Thymus (tissue), 11 donors: ENCODE results near the gene MIF4GD. TPM values are rescaled to one million over a fixed set of nuclear protein-coding genes. Genes with fewer than 3 reads are reported as not detected.
A peak's percentile ranks its signal among the peaks of the same experiment; 100 is the strongest.

Experiments
- DNase-seq, 9 donors: peaks; one replicate each; pipeline ENCODE4 v3.0.0-alpha.2; 2013; ENCODE audit warnings: low spot score in 9 of 9, low read depth in 6 of 9, missing footprints in 1 of 9
- H3K27ac ChIP-seq, 2 donors: one replicate each; pipeline ENCODE4 v1.5.1; 2013; ENCODE audit warnings: control low read depth in 1 of 2, low read depth in 1 of 2, low read length in 1 of 2, mild to moderate bottlenecking in 1 of 2, moderate library complexity in 1 of 2
- H3K27me3 ChIP-seq, 2 donors: one replicate each; pipeline ENCODE4 v1.5.1; 2013; ENCODE audit warnings: low read length in 1 of 2; ENCODE audit not compliant: control insufficient read depth in 2 of 2, insufficient read depth in 1 of 2
- H3K36me3 ChIP-seq, 2 donors: one replicate each; pipeline ENCODE4 v1.5.1; 2013; ENCODE audit warnings: low read length in 1 of 2, mild to moderate bottlenecking in 1 of 2, moderate library complexity in 1 of 2; ENCODE audit not compliant: control insufficient read depth in 2 of 2, insufficient read depth in 2 of 2
- H3K4me1 ChIP-seq, 2 donors: one replicate each; pipeline ENCODE4 v1.5.1; 2013; ENCODE audit warnings: low read length in 2 of 2; ENCODE audit not compliant: control insufficient read depth in 2 of 2, insufficient read depth in 2 of 2
- H3K4me3 ChIP-seq, 2 donors: one replicate each; pipeline ENCODE4 v1.5.1; 2013; ENCODE audit warnings: low read length in 2 of 2, control low read depth in 1 of 2, mild to moderate bottlenecking in 1 of 2
- H3K9me3 ChIP-seq, 2 donors: one replicate each; pipeline ENCODE4 v1.5.1; 2013; ENCODE audit warnings: low read length in 1 of 2, mild to moderate bottlenecking in 1 of 2; ENCODE audit not compliant: control insufficient read depth in 2 of 2, insufficient read depth in 1 of 2
- WGBS: extraction: QIAGEN DNeasy Blood & Tissue Kit; methylation state at CpG from one replicate; pipeline ENCODE4 v1.1.7; 2013; 5-methylcytosine and 5-hydroxymethylcytosine counted together
- polyA plus RNA-seq: library from polyadenylated mRNA; stranded (reverse); fragments of 200-250 nt; gene quantifications from one replicate; pipeline ENCODE4 v1.2.3, GENCODE V29; 2013
- total RNA-seq: library from RNA; stranded (reverse); fragments of 120-200 nt; gene quantifications from one replicate; pipeline ENCODE4 v1.2.4, GENCODE V29; 2013
- donor health status: healthy.

MIF4GD gene
- total and polyA plus RNA-seq, 2 donors = 22.8 to 37.3 TPM

GRCh38 chr17:75313941-75314551 is 43.0 kb upstream of the MIF4GD start:
- peak overlapping the region in 1 of 2 donors; percentile 43 for H3K27ac ChIP-seq
- 95% methylated on average over 14 of the region's 14 CpGs for WGBS

GRCh38 chr17:75308732-75309629 is 38.0 kb upstream of the MIF4GD start:
- Histone ChIP-seq H3K36me3 (peaks cover 0 to 1% of the 10 kb centered on the region in 2 donors), H3K27me3 (no peaks in the 10 kb centered on the region), H3K4me1 (peaks cover 0 to 8% of the 10 kb centered on the region in 2 donors), H3K27ac (no peak overlapping the region), H3K4me3 (no peak overlapping the region), H3K9me3 (no peaks in the 10 kb centered on the region)
- no peak for DNase-seq
- 92% methylated on average over 20 of the region's 20 CpGs for WGBS

More at GRCh38 chr17:75313941-75314551, 43.0 kb upstream of the MIF4GD start:
- Histone ChIP-seq H3K36me3 (peaks cover 18 to 35% of the 10 kb centered on the region in 2 donors), H3K4me3 (no peak overlapping the region), H3K27me3 (no peaks in the 10 kb centered on the region), H3K4me1 (peaks cover 0 to 10% of the 10 kb centered on the region in 2 donors), H3K9me3 (no peaks in the 10 kb centered on the region)
- DNase-seq = no peak

- H3K27me3 ChIP-seq = no peaks in the 10 kb centered on the region
- H3K27ac ChIP-seq = no peak overlapping the region
Observed at GRCh38 chr17:75307957-75308731, 37.1 kb upstream of the MIF4GD start.

GRCh38 chr17:75301502-75302206 is 30.6 kb upstream of the MIF4GD start:
- Histone ChIP-seq H3K27me3 (no peaks in the 10 kb centered on the region), H3K4me1 (no peaks in the 10 kb centered on the region), H3K9me3 (no peaks in the 10 kb centered on the region), H3K36me3 (no peaks in the 10 kb centered on the region), H3K27ac (no peak overlapping the region), H3K4me3 (no peak overlapping the region)
- DNase-seq = no peak
- 94% methylated on average over 17 of the region's 17 CpGs for WGBS

More at GRCh38 chr17:75307957-75308731, 37.1 kb upstream of the MIF4GD start:
- H3K36me3 ChIP-seq = no peaks in the 10 kb centered on the region
- H3K9me3 ChIP-seq = no peaks in the 10 kb centered on the region
- H3K4me1 ChIP-seq = peaks cover 0 to 5% of the 10 kb centered on the region in 2 donors
- H3K4me3 ChIP-seq = no peak overlapping the region
- no peak for DNase-seq
- 96% methylated on average over 13 of the region's 13 CpGs for WGBS

- no peaks in the 10 kb centered on the region for H3K36me3 ChIP-seq
- H3K27ac ChIP-seq = no peak overlapping the region
- 94% methylated on average over 9 of the region's 9 CpGs for WGBS
- no peak overlapping the region for H3K4me3 ChIP-seq
- H3K27me3 ChIP-seq = no peaks in the 10 kb centered on the region
- no peak for DNase-seq
- no peaks in the 10 kb centered on the region for H3K4me1 ChIP-seq
- no peaks in the 10 kb centered on the region for H3K9me3 ChIP-seq
Observed at GRCh38 chr17:75301049-75301448, 30.0 kb upstream of the MIF4GD start.

GRCh38 chr17:75300280-75300679 is 29.2 kb upstream of the MIF4GD start:
- H3K27ac ChIP-seq = no peak overlapping the region
- H3K4me1 ChIP-seq = peaks cover 0 to 5% of the 10 kb centered on the region in 2 donors
- no peaks in the 10 kb centered on the region for H3K36me3 ChIP-seq
- no peak for DNase-seq
- no peaks in the 10 kb centered on the region for H3K27me3 ChIP-seq
- H3K9me3 ChIP-seq = no peaks in the 10 kb centered on the region
- no peak overlapping the region for H3K4me3 ChIP-seq
- WGBS = 92% methylated on average over 7 of the region's 7 CpGs

- Histone ChIP-seq H3K4me3 (no peak overlapping the region), H3K27me3 (no peaks in the 10 kb centered on the region), H3K36me3 (no peaks in the 10 kb centered on the region), H3K4me1 (peaks cover 0 to 8% of the 10 kb centered on the region in 2 donors), H3K27ac (peak overlapping the region; percentile 73 to 80), H3K9me3 (no peaks in the 10 kb centered on the region)
- 81% methylated on average over 8 of the region's 8 CpGs for WGBS
- peak in 1 of 9 donors; percentile 37 for DNase-seq
Observed at GRCh38 chr17:75295201-75296158, 24.4 kb upstream of the MIF4GD start.
